GM18505 (cell line): Measurements from ENCODE around the gene LARGE1.

Experiments used
- ATAC-seq: cut with Tn5 transposase; IDR thresholded peaks from one replicate; pipeline ENCODE4 v1.9.1; 2021; ENCODE audit not compliant: unreplicated experiment
- POLR2A ChIP-seq: IDR thresholded peaks from 4 replicates; pipeline ENCODE4 v1.6.1; 2011; ENCODE audit warnings: borderline replicate concordance; ENCODE audit not compliant: insufficient read depth, insufficient read length; ENCODE audit errors: extremely low read depth

Gene LARGE1

GRCh38 chr22:33803371-33804282 lies 116.6 kb downstream of the LARGE1 start:
- TF ChIP-seq POLR2A = no peak
- ATAC-seq = no peak

- ATAC-seq = no peak
- no peak for TF ChIP-seq POLR2A
Measured at GRCh38 chr22:33798401-33798800, 121.9 kb downstream of the LARGE1 start.

GRCh38 chr22:33796494-33796893 lies 123.8 kb downstream of the LARGE1 start:
- TF ChIP-seq POLR2A = no peak
- ATAC-seq = no peak

GRCh38 chr22:33793475-33793874 lies 126.8 kb downstream of the LARGE1 start:
- no peak for ATAC-seq
- TF ChIP-seq POLR2A = no peak

GRCh38 chr22:33792832-33793231 lies 127.4 kb downstream of the LARGE1 start:
- no peak for ATAC-seq
- no peak for TF ChIP-seq POLR2A

- no peak for ATAC-seq
- no peak for TF ChIP-seq POLR2A
Measured at GRCh38 chr22:33789690-33790253, 130.5 kb downstream of the LARGE1 start.

GRCh38 chr22:33788927-33789326 lies 131.3 kb downstream of the LARGE1 start:
- TF ChIP-seq POLR2A = no peak
- no peak for ATAC-seq

GRCh38 chr22:33787645-33788456 lies 132.4 kb downstream of the LARGE1 start:
- TF ChIP-seq POLR2A = no peak
- ATAC-seq = no peak

GRCh38 chr22:33786149-33786548 lies 134.1 kb downstream of the LARGE1 start:
- ATAC-seq = no peak
- TF ChIP-seq POLR2A = no peak

GRCh38 chr22:33785283-33785968 lies 134.8 kb downstream of the LARGE1 start:
- no peak for ATAC-seq
- TF ChIP-seq POLR2A = no peak

- TF ChIP-seq POLR2A = no peak
- ATAC-seq = no peak
Measured at GRCh38 chr22:33781411-33781810, 138.9 kb downstream of the LARGE1 start.

- no peak for ATAC-seq
- no peak for TF ChIP-seq POLR2A
Measured at GRCh38 chr22:33780531-33781136, 139.6 kb downstream of the LARGE1 start.
